ENCODE results near the gene DUSP16.

- no peak for TF ChIP-seq POLR2A (IDR thresholded peaks at IDR 0.05; ENCODE audit: low read depth, low read length)
- TF ChIP-seq POLR2AphosphoS5 (IDR thresholded peaks at IDR 0.05; ENCODE audit: low read depth, low read length), result no peak
Observed at GRCh38 chr12:12534166-12534866, 28.3 kb downstream of the DUSP16 start.

All from GM12892 (cell line).